Cardiac muscle cell (in vitro differentiated cells and primary cell): ENCODE measurements around the gene MRC2. TPM values are rescaled to one million over a fixed set of nuclear protein-coding genes. Genes with fewer than 3 reads are reported as not detected.

Experiments
- DNase-seq, 2 donors: peaks; one replicate each; pipeline versions ENCODE4 v3.0.0 to v3.0.0-alpha.2; 2010 to 2017; ENCODE audit warnings: low read depth in 1 of 2, low spot score in 1 of 2
- H3K27ac ChIP-seq: fragments of 200-600 bp; sonication (generic); 2 replicates; pipeline ENCODE4 v1.5.1; 2016
- H3K27me3 ChIP-seq: fragments of 200-600 bp; sonication (generic); 2 replicates; pipeline ENCODE4 v1.6.0; 2016; ENCODE audit warnings: control low read depth
- H3K36me3 ChIP-seq: fragments of 200-600 bp; sonication (generic); 2 replicates; pipeline ENCODE4 v1.5.1; 2016; ENCODE audit warnings: control low read depth
- H3K4me1 ChIP-seq: fragments of 200-600 bp; sonication (generic); 2 replicates; pipeline ENCODE4 v1.8.1; 2017; ENCODE audit warnings: low read depth, mild to moderate bottlenecking, mixed run types
- H3K4me3 ChIP-seq: fragments of 200-600 bp; sonication (generic); 2 replicates; pipeline ENCODE4 v1.5.1; 2016; ENCODE audit warnings: mild to moderate bottlenecking
- H3K9me3 ChIP-seq: fragments of 200-600 bp; sonication (generic); 2 replicates; pipeline ENCODE4 v1.5.1; 2017; ENCODE audit warnings: low read depth, mild to moderate bottlenecking, control low read depth
- polyA plus RNA-seq: library from polyadenylated mRNA; unstranded; fragments of >200 nt; fragmentation: Nextera tagmentation; extraction: Ambion mirVana; gene quantifications from 2 replicates; pipeline ENCODE4 v1.2.1, GENCODE V29; 2016
- total RNA-seq: library from RNA; depleted of rRNA; stranded (reverse); fragments of >200 nt; gene quantifications from 2 replicates; pipeline ENCODE4 v1.2.3, GENCODE V29; 2016
- TF ChIP-seq, protein P1 (sequence below): IDR thresholded peaks from 2 replicates; pipeline ENCODE4 v1.5.1; 2012; ENCODE audit warnings: low read depth, mild to moderate bottlenecking, low read length

The MRC2 gene
- total and polyA plus RNA-seq, 2 experiments from 2014 or later, result 53.1 to 136 TPM

DNA sequence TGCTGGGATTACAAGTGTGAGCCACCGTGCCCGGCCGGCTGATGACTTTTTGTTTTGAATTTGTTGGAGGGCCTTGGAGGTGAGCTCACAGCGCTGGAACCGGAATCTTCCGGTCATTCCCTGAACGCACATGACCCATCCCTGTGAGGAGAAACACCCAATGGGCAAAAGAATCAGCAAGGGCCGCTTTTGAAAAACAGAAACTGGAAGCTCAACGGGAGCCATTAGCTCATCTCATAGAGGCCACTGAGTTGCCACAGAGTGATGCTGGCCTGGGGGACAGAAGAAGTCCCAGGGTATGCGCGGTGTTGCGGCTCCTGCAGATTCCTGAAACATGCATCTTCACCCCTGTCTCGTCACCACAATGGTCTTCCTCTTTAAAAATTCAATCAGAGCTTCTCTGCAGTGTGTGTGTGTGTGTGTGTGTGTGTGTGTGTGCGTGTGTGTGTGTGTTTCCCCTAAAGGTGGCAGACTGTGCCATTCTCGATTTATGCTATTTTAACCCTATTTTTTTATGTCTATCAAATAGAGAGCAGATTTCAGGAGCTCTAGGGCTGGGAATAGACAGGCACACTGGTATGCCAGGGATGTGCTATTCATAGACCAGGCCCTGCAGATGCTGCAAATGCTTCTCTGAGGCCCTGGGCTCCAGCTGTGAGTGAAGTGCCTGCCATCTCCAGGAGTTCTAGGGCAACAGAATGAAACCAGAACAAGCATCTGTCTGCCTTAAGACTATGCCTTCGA, 112.3 kb downstream of the MRC2 start:
- Histone ChIP-seq H3K4me1 (peaks cover 20% of the 10 kb centered on the region), H3K36me3 (no peaks in the 10 kb centered on the region)

DNA sequence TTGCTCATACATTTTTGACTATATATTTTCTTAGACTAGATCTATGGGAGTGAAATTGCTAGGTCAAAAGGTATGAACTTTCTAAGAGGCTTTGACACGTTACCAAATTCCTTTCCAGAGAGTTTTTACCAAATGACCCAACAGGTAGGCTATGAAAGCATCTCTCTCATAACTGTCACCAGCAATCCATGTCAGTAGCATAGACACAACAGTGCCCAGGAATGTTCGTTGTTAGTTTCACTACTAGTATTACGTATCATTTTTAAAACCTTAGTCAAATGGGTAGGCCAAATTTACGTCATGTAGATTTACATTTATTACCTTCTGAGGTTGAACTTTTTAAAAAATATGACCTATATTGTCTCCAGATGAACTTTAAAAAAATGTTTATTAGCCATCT, 113.8 kb downstream of the MRC2 start:
- Histone ChIP-seq H3K27me3 (no peaks in the 10 kb centered on the region), H3K27ac (no peak overlapping the region), H3K36me3 (no peaks in the 10 kb centered on the region), H3K9me3 (no peaks in the 10 kb centered on the region), H3K4me3 (no peak overlapping the region), H3K4me1 (peaks cover 17% of the 10 kb centered on the region)
- DNase-seq, result no peak
- TF ChIP-seq, protein P1, sequence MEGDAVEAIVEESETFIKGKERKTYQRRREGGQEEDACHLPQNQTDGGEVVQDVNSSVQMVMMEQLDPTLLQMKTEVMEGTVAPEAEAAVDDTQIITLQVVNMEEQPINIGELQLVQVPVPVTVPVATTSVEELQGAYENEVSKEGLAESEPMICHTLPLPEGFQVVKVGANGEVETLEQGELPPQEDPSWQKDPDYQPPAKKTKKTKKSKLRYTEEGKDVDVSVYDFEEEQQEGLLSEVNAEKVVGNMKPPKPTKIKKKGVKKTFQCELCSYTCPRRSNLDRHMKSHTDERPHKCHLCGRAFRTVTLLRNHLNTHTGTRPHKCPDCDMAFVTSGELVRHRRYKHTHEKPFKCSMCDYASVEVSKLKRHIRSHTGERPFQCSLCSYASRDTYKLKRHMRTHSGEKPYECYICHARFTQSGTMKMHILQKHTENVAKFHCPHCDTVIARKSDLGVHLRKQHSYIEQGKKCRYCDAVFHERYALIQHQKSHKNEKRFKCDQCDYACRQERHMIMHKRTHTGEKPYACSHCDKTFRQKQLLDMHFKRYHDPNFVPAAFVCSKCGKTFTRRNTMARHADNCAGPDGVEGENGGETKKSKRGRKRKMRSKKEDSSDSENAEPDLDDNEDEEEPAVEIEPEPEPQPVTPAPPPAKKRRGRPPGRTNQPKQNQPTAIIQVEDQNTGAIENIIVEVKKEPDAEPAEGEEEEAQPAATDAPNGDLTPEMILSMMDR, result no peak

More for the DNA sequence above, 112.3 kb downstream of the MRC2 start:
- Histone ChIP-seq H3K4me3 (no peak overlapping the region), H3K9me3 (no peaks in the 10 kb centered on the region), H3K27me3 (no peaks in the 10 kb centered on the region), H3K27ac (peak overlapping the region; percentile 87)
- TF ChIP-seq, protein P1, result no peak
- DNase-seq, result peak in 1 of 2 donors; percentile 80

Other genes with a start within 250 kb of the MRC2 start
- not detected in 2 replicates for gene EFCAB3, start 247.1 kb upstream of the MRC2 start, total RNA-seq
- gene EFCAB3, start 247.1 kb upstream of the MRC2 start, polyA plus RNA-seq, result not detected in 2 replicates
- gene METTL2A, start 203.8 kb upstream of the MRC2 start, total RNA-seq, result 17.4 and 26.1 TPM in 2 replicates
- 24.2 and 30.8 TPM in 2 replicates for gene METTL2A, start 203.8 kb upstream of the MRC2 start, polyA plus RNA-seq
- 27.1 and 43.1 TPM in 2 replicates for gene TLK2, start 148.8 kb upstream of the MRC2 start, total RNA-seq
- gene TLK2, start 148.8 kb upstream of the MRC2 start, polyA plus RNA-seq, result 36.8 and 37.9 TPM in 2 replicates
- gene MARCHF10, start 180.6 kb downstream of the MRC2 start, total RNA-seq, result 0.77 and 2.1 TPM in 2 replicates
- 1.1 and 3.1 TPM in 2 replicates for gene MARCHF10, start 180.6 kb downstream of the MRC2 start, polyA plus RNA-seq